Glomerular visceral epithelial cell (primary cell): ENCODE measurements around the gene TSPAN31.

Experiments used
- DNase-seq: peaks from one replicate; pipeline ENCODE4 v3.0.0-alpha.2; 2016; ENCODE audit errors: extremely low spot score

The TSPAN31 gene

GRCh38 chr12:57735952-57736740 is 8.7 kb upstream of the TSPAN31 start:
- peak; percentile 45 for DNase-seq

DNA sequence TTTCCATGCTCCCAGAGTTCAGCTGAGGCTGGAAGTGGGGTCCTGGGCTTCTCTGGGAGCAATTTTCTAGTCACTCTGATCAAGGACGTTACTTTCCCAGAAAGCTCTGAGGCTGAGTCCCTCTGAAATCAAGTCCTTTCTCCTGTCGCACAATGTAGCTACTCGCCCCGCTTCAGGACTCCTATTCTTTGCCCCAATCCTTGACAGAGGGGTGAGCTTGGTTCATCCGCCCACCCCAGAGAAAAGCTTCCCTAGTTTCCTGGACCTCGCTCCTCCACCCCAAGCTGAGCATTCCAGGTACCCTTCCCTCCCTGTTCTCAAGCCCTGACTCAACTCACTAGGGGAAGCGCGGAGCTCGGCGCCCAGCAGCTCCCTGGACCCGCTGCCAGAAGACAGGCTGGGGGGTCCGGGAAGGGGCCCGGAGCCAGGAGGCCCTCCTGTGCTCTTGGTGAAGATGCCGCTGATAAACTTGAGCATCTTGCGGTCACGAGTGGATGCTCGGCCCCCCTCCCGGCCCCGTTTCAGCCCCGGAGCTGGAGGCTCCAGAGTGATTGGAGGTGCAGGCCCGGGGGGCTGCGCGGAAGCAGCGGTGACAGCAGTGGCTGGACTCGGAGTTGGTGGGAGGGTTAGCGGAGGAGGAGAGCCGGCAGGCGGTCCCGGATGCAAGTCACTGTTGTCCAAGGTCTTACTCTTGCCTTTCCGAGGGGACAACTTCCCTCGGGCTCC is 7.9 kb upstream of the TSPAN31 start:
- DNase-seq = no peak

DNA sequence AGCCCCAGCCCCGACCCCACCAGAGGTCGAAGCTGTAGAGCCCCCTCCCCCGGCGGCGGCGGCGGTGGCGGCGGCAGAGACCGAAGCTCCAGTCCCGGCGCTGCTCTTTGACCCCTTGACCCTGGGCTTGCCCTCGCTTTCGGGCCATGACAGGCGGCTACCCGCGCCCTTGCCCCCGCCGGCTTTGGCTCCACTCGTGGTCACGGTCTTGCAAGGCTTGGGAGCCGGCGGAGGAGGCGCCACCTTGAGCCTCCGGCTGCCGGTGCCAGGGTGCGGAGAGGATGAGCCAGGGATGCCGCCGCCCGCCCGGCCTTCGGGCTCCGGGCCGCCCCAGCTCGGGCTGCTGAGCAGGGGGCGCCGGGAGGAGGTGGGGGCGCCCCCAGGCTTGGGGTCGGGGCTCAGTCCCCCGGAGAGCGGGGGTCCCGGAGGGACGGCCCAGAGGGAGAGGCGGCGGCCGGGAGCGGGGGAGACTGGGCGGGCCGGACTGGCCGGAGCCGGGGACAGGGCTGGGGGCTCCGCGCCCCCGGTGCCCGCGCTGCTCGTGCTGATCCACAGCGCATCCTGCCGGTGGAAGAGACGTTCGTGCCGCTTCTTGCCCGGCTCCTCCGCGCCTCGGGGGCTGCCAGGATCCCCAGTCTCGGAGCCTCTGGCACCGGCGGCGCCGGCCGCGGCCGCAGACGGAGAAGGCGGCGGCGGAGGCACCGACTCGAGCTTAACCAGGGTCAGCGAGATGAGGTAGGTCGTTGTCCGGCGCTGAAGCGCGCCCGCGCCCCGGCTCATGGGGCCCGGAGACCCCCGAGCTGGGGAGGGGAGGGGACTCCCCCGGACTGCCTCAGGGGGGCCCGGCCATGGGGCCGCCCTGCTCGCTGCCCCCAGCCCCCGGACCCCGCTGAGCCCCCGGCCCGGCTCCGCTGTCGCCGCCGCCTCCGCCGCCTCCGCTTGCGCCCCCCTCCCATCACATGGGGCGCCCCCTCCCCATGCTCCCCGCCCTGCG is 7.1 kb upstream of the TSPAN31 start:
- no peak for DNase-seq

DNA sequence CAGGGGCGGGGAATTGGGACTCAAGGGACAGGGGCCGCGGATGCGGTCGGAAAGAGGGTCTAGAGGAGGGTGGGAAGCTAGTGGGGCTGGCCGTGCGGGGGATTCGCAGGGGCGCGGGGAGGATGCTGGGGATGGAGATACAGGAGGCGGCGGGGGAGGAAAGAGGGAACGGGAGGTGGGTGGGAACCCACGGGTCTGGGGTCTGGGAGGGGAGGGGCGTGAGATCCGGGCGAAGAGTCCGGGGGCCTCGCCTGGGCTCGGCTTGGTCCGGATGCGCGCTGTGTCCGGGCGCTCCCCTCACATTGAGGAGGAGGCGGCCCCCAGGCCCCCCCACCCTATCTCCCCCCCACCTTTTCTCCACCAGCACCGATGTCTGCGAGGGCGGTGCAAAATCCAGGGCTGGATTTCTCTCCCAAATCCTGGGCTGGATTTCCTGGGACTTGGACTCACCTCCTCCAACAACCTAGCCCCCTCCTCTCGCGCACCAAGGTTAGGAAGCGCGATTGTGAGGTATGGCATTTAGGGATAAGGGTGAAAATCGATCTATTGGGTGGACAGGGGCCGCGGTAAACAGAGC is 6.1 kb upstream of the TSPAN31 start, which contains the start of gene AGAP2:
Gene AGAP2 (minus strand): TSS at position 82 of the 577 bp plus-strand sequence. CDS start 496 bp downstream, outside the sequence.
- DNase-seq = no peak

DNA sequence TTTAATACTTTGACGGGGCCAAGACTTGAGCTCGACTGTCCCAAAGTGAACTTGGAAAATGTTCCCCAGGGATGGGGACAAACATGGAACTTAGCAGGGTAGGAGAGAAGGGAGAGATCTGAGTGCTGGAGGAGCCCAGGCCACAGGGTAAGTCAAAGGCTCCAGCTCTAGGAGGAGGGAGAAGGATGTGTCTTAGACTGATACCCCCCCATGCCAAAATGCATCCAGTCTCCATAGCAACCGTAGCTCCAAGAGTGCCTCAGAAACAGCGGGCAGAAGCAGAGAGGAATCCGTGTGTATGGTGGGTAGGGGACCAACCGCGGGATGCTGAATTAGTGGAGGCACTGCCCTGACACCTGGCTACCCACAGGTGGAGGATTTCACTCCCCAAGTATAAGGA is 5.5 kb upstream of the TSPAN31 start:
- no peak for DNase-seq

- no peak for DNase-seq
Observed at GRCh38 chr12:57739914-57740538, 4.8 kb upstream of the TSPAN31 start.

DNA sequence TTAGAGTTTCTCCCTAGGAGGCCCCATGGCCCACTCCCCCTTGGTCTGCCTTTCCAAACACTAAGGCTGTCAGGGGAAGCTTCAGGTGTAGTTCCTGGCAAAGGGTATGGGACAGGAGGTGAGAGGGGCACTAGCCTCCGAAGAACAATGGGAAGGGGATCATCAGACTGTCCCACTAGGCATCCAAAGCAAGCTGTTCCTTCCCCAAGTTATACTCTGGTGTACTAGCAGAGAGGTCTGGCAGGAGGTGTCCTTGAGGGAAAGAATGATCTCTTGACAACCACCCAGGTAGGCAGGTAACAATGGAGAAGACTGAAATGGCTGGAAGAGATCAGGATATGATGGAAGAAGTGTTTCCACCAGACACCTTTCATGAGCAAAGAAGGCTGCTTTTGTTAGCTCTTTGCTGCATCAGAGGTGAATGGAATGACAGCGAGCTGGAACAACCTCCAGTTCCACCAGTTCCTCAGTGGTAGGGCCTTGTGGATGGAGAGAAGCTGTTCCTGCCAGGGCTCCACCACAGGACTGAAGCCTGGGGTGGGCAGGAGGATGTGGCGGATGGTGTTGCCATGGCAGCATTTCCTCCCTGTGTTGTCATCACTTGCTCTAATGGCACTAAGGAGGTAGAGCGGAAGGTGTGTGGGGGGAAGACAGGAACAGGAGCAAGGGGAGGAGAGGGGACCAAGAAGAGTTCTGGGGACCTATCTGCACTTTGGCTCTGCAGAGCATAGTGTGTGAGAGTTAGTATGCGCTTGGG is 4.0 kb upstream of the TSPAN31 start:
- no peak for DNase-seq

- no peak for DNase-seq
Observed at GRCh38 chr12:57741413-57741789, 3.4 kb upstream of the TSPAN31 start.

DNA sequence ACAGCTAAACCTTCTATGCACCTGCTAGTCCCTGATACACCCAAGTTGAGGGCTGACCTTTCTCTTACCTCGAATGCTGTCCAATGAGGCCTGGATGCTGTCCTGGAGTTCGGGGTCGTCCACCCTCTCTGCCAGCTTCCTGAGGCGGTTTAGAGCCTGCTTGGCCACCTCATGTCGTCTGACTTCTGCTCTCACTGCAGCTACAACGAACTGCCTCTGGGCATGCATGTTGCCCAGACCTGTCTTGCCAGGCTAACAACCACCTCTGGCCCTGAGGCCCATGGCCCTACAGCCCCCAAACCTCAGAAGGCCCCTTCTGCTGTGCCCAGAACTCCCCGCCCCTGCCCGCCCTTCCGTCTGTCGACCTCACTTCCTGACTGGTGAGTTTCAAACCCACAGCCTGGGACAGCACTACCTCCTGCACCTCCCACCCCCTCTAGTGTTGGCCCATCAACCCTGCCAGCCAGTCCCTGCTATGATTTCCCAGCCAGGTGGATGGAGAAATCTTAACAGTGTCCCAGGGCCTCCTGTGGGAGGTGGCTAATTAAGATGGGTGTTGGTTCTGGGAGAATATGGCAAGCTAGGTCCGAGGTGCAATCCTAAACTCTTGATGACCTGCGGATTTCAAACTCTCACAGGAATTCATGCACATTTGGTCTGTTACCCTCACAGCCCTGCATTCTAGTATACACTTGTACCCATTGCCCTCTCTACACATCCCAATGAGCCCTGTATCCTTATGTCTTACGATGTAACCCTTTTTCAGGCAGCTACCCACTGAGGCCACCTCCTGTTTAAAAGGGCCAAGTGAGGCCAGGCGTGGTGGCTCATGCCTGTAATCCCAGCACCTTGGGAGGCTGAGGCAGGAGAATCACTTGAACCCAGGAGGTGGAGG is 2.7 kb upstream of the TSPAN31 start:
- no peak for DNase-seq

- no peak for DNase-seq
Observed at GRCh38 chr12:57743769-57744168, 1.1 kb upstream of the TSPAN31 start.

DNA sequence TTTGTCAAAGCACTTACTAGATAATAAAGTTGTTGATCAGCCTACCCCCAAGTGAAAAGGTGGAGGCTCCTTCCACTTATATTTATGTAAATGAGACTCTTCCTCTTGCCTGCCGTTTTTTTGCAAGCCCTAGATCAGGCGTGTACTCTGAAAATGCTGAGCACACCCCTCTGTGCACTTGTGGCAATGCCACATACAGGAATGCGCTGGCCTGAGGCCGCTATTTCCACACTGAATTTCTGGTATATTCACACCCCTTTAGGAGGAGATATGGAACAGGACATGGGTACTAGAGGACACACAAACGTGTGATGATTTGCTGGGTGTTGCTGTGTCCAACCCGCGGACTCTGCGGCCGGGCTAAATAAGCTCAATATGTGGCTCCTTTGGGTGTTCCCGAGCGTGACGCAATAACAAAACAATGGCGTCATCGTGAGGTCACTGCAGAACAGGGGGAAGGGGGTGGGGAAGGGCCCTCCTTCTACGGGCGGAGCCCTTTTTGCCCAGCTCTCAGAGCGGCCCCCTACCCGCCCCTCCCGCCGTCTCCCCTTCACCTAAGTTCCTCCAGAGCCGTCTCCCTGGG is 554 bp upstream of the TSPAN31 start:
- no peak for DNase-seq

GRCh38 chr12:57745485-57745881 is 644 bp downstream of the TSPAN31 start:
- no peak for DNase-seq

GRCh38 chr12:57746025-57746424 is 1.2 kb downstream of the TSPAN31 start:
- no peak for DNase-seq

- no peak for DNase-seq
Observed at GRCh38 chr12:57749061-57749460, 4.2 kb downstream of the TSPAN31 start.

DNA sequence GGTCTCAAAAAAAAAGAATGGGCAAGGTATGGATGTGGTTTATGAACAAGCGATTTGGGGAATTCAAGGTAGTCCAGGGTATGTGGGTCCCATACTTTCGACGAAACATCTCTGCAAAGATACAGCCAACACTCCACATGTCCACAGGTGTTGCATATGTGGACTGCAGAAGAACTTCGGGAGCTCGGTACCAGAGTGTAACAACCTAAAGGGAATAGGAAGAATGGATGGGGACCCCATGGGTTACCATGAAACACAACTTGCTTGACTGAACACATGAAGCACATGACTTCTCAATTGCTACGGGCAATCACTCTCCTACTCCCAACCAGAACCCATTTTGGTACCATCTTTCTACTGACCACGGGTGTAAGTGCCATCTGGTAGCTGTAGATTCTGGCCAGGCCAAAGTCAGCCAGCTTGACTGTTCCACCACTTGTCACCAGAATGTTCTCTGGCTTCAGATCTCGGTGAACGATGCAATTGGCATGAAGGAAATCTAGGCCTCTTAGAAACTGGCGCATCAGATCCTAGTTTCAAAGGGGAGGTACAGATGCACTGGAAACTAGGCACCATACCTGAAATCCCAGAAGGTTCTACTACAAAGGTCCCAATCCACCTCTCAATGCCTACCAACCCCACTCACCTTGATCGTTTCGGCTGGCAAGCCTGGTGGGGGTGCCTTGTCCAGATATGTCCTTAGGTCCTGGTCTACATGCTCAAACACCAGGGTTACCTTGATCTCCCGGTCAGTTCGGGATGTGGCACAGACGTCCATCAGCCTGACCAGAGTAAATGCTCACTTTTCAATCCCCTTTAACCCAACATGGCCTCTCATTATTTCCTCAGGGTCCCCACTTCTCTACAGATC is 6.0 kb downstream of the TSPAN31 start:
- DNase-seq = no peak

- DNase-seq = no peak
Observed at GRCh38 chr12:57751432-57751787, 6.6 kb downstream of the TSPAN31 start.

DNA sequence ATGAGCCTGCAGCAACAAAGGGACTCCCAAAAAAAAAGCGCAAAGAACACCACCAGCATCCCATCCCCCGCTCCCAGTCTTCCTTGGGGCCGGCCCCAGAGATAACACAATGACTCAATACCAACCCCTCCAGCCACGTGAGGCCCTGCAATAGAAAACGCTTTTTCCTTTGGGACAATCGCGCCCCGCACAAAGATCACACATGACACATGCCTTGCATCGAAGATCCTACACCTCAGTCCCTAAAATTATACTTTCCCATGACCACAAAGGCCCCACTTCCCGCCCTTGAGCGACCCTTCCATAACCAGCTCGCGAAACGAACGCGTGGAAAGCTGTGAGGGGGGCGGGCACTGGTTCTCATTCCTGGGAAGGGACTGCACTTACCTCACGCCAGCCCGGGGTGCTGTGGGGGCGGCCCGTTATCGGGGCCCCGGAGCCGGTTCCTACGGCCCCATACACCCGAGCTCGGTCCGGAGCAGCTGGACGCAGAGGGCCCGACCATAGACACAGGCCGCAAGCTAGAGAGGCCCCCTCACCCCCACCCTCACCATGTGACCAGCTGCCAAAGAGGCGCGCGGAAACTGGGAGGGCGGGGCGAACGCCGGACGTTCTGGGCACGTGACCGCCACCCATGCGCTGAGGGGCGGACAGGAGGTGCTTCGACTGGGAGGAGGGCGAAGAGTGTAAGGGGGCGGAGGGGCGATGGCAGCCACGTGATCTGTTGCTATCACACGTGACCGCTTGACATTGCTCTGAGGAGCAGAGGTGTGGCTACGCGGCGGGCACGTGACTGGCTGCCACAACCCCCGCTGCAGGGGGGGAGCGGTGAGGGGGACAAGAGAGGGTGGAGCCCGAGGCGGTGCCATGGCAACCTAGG is 7.2 kb downstream of the TSPAN31 start, which contains the start of gene CDK4:
Gene CDK4 (minus strand): TSS at position 523 of the 880 bp plus-strand sequence. CDS start 593 bp downstream, outside the sequence.
- peak; percentile 100 for DNase-seq
